HG03442 (cell line): ENCODE measurements around the gene LBHD2.

Experiments
- ATAC-seq: cut with Tn5 transposase; IDR thresholded peaks from one replicate; pipeline ENCODE4 v1.9.1; 2021; ENCODE audit warnings: mild to moderate bottlenecking, moderate library complexity; ENCODE audit not compliant: unreplicated experiment

Gene LBHD2

GRCh38 chr14:103068351-103069073 is 15.5 kb upstream of the LBHD2 start:
- no peak for ATAC-seq

DNA sequence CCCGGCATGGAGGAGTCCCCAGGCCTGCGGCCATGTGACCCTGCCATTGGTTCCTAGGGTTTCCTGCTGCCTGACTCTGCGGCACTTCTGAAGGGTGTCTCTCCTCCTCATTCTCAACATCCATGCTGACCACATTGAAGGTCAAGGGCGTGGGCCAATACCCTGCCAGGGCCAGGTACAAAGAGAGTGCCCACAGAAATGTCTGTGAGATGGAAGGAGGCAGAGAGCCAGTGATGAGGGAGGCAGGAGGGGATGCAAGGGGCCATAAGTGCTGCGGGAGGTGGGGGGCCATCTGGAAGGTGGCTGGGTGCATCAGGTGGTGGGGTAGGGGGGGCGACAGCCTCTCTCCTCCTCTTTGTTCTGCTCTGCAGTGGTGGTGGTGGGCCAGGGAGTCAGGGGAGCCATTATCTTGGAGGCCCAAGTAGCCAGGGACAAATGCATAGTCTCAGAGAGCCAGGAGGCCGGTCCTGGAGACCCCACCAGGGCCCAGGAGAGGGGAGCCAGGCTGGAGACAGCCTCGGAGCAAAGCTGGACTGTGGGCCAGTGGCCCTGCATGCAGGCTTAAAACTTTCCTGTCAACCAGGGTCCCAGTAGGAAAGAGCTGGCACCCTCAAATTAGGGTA is 13.6 kb upstream of the LBHD2 start:
- no peak for ATAC-seq

GRCh38 chr14:103070971-103071542 is 13.0 kb upstream of the LBHD2 start:
- no peak for ATAC-seq

DNA sequence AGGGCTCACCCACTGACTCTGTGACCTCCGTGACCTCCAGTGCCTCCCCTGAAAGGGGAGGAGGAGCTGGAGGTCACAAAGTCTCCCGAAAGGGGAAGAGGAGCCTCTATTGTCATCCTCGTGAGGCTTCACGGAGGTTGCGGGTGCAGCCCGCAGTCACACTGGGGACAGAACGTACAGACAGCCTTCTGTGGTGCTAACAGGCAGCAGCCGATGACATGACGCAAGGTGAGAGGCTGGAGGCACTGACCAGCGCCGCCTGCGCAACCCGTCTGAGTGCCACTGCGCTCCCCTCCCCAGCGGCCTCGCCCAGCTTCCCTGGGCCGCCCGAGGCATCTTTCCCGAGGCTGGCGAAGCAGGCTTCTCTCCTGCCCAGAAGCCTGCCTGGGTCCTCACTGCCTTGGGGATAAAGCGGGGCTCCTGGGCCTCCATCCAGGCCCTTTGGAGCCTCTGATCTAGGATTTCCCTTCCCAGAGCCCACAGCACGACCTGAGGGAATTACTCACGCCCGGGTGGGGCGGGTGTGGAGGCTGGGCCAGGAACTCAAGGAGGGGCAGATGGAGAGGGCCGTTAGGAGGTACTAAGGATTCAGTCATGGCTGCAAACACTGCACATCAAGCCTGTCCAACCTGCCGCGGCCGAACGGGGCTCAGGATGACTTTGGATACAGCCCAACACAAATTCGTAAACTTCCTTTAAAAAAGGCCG is 12.3 kb upstream of the LBHD2 start:
- ATAC-seq: no peak

- ATAC-seq: no peak
Observed at GRCh38 chr14:103072595-103073366, 11.2 kb upstream of the LBHD2 start.

DNA sequence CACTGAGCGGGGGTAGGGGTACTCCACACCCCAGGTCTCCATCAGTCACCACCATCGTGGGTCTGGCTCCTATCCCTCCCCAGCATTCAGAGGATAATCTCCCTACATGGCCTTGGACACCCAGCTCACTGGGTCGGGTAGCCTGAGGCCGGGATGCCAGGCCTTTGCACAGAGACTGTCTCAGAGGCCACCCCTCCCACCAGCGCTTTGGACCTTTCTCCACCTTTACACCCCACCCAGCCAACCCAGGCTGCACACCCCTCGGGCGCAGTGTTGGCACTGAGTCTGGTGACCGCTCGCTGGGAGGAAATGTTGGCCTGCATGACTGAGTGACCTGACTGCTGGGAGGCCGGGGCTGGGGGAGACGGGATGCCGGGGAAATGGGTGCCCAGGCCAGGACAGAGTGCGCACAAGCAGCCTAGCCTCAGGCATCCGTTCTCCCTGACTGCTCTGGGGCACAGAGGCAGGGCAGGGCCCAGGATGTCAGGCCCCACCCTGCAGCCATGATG is 10.6 kb upstream of the LBHD2 start:
- ATAC-seq: no peak

DNA sequence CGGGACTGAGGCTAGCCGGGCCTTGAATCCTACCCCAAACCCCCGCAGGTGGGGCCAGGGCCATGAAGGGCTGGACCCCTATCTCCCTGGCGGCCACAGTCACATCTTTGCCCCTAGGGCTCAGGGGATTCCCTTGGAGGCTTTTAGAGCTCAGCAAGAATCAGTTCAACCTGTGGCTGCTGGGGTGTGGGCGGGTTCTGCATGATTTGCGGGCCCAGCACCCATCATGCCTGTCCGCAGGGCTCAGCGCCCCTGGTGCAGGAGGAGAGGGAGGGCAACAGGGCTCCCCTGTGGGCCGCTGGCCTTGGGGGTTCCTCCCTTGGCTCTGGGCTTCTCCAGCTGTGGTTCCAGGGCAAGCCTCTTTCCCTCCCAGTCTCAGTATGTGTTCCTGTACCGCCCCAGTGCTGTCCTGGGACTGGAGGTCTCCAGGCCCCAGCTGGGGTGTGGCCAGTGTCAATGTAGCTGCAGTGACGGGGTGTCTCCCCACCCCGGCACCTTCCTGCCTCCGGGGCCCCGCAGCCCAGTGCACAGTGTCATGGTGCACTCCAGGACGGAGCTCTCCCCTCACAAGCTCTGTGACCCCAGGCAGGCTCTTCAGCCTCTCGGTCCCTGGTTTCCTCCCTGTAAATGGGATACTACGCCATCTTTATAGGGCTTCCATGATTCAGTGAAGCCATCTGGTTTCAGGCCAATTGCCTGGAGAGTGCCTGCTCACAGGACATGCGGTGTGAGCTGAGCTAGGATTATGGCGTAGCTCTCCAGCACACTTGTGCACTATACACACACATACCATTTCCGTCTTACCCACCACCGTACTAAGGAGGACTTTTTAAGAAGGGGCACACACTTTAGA is 9.9 kb upstream of the LBHD2 start:
- no peak for ATAC-seq

DNA sequence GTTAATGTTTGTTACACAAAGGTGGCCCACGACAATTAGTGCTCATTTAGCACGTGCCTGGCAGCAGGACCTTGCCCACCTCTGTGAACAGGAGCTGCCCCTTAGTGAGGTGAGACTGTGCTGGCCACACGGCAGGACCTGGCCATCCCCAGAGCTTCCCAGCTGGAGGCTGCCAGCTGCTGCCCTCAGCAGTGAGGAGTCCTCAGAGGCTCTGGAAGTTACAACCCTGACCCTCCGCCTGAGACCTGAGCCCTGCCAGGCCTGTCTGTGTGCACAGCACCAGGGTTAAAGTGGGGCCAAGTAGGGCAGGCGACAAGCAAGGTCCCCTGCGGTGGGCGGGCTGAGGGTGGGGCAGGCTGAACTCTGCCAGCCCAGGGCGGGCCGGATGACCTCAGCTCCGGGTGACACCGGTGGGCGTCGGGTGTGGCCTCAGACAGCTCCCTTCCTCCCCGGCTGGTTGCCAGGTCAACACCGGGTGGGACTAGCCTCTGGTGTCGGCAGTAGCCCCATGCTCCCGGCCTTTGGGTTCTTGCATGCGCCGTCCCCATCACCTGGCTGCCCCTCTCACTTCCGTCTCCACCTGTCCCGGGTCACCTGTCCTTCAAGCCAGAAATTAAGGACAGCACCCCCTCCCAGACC is 9.2 kb upstream of the LBHD2 start:
- no peak for ATAC-seq

GRCh38 chr14:103078420-103078749 is 5.6 kb upstream of the LBHD2 start:
- no peak for ATAC-seq

- ATAC-seq: no peak
Observed at GRCh38 chr14:103078860-103079587, 5.0 kb upstream of the LBHD2 start.

DNA sequence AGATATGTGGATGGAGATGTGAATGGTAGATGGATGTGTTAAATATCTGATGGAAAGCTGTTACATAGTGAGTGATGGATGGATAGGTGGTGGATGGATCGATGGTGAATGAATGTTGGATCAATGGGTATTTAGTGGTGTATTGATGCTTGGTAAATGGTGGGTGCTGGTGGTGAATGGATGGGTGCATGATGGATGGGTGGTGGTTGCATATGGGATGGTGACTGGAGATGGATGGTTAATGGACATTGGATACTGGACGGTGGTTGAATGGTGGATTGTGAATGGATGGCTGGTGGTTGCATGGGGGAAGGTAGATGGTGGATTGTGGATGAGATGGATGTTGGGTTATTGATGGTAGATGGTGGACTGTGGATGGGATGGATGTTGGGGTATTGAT is 2.1 kb upstream of the LBHD2 start:
- ATAC-seq: no peak

DNA sequence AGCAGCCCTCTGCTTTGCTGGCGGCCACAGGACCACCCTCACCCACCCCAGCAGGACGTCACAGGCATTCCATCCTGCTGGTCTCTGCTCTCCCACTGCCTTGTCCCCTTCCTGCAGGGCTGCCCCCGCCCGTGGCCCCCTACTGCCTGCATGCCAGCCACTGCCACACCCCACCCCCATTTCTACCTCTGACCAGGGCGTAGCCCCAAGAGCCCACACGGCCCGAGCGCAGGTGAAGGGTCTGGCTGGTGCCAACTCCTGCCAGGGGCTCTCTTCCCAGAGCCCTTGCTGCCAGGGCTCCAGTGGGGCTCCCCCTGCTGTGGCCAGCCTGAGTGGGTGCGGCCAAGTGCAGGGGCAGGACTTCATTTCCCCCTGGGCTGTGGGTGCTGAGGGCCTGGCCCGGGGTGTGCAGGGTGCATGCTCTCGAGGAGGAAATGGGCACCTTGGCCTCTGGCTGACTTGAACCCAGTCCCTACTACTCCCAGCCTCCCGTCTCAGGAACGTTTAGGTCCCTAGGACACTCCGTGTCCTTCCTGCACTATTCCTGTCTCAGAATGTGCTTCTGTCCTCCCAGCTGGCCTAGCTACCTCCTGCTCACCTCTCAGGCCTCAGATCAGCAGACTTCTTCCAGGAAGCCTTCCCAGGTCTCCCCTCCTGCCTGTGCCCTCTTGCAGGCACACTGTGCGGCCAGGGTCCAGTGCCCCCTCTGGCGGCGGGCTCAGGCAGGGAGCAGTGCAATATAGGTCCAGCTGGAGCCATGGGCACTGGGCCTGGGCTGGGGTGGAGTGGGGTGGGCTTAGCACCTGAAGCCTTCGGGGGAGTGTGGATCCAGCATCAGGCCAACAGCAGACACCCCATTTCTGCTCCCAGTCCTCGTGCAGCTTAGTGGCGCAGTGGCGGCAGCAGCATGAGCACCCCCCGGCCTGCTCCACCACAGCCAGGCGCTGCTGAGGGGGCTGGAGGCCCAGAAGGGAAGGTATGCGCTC is 1.4 kb downstream of the LBHD2 start:
- no peak for ATAC-seq

DNA sequence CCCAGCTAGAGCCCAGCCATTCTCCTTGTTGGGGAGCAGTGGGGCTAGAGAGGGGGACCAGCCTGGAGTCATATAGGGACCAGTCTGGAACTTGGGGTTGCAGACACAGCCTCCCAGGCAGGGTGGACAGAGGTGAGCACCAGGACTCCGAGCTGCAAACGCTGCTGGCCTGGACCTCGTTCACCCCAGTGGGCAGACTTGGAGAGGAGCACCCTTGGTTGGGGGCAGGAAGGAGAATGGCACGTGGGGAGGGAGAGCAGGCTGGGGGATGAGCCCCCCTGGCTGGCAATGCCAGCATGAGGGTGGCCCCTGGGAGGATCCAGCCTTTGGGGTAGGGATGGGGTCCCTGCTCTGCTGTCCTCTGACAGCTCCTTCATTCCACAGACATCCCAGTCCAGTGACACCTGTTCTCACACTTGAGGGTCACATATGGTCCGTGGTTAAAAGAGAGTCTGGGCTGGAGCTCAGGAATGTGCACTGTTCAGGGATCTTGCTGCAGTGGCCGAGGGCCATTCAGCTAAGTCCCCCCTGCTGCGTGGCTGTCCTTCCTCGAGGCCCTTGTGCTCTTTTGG is 2.8 kb downstream of the LBHD2 start:
- no peak for ATAC-seq

GRCh38 chr14:103087343-103087835 is 3.4 kb downstream of the LBHD2 start:
- ATAC-seq: no peak

- no peak for ATAC-seq
Observed at GRCh38 chr14:103088921-103089320, 4.9 kb downstream of the LBHD2 start.

- ATAC-seq: no peak
Observed at GRCh38 chr14:103089386-103090335, 5.7 kb downstream of the LBHD2 start.
